CD4-positive, alpha-beta T cell treated with Interleukin-15 for 4 hours (primary cell): ENCODE results near the gene ASCC3.
"Not testable (repeated sequence)": the region's sequence is repeated elsewhere in the genome, so short reads cannot be mapped to it uniquely, and the experiment has no call there.

Source experiments
- DNase-seq: peaks from one replicate; pipeline ENCODE4 v3.0.0-alpha.2; 2020; ENCODE audit warnings: low spot score

ASCC3 gene

DNA sequence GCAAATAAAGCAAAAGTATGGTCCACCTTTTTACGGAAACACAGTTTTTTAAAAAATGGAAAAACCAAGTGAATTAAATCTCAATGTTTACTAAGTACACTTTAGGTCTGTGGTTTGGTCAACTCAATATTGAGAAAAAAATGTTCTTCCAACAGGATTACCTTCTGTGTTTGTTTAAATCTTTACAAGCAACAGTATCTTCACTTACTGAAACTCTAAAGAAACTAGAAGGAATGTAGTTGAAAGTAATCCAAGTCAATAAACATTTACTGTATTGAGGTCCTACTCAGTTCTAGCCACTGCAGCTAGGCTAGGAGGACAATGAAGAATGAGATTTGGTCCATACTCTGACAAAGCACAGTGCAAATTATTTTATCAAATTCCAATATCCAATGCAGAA, 80.1 kb downstream of the ASCC3 start:
- DNase-seq: no peak

DNA sequence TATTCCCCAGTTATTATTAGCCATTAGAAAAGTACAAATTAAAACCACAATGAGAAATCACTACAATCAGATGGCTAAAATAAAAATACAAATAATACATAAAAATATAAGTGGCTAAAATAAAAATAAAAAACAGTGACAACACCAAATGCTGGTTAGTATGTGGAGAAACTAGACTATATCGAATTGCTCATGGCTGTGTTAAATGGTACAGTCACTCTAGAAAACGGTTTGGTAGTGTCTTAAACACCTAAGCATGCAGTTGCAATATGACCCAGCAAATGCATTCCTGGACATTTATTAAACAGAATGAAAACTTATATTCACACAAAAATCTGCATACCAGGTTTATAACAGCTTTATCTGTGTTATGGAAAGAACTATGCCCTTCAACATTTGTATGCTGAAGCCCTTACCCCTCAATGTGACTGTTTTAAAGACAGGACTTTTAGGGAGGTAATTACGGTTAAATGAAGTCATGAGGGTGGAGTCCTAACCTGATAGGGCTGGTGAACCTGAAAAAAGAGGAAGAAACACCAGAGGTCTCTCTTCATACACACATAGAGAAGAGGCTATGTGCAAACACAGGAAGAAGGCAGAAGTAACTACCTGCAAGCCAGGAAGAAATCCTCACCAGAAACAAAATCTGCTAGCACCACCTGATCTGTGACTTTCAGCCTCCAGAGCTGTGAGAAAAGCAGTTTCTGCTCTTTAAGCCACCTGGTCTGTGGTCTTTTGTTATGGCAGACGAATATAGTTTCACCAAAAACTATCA, 84.9 kb downstream of the ASCC3 start:
- no peak for DNase-seq

DNA sequence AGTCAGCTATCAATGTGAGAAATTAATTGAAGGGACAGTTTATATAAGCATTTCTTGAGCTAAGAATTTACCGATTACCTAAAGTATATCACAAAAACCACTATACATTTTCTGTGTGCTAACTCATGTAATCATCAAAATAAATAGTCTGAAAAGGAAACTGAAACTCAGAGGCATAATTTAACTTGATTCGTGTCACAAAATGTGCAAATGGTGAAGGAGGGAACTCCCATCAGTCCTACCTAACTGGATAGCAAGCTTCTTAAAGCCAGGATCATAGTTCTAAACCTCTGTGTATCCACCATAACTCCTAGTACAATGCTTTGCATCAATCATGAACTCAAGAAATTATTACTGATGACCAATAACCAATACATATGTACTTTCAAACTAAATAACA, 91.0 kb downstream of the ASCC3 start:
- DNase-seq: no peak

DNA sequence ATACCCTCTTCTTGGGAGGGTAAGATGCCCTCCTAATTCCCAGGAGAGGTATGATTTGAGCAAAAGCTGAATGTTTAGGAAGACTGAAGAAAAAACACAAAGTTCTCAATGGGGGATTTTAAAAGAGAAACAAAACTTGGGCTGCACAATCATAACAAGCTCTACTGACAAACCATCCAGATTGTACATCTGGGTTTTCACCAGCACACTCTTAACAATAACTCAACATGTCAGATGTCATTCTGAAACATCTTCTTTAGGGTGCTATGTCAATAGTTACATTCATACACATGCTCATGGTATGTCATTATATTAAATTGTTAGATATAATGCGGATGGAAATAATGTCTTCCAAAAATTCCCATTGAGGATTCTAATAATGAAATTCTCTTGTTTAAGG, 95.1 kb downstream of the ASCC3 start:
- no peak for DNase-seq

DNA sequence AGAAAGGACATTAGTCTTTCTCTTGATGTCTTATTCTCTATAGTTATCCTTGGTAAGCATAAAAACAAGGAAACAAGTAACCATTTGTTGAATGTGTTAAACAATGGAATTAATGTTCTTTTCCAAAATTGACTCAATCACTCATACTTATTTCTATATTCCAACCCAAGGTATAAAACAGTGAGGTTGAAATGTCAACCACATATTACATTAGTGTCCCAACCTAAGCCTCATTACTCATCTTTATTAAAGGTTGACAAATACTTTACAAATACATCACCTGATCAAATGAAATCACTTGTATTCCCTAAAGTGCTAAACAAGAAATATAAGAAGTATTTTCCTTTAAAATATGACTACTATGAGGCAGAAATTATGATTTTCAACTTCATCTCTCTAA, 100.5 kb downstream of the ASCC3 start:
- no peak for DNase-seq

DNA sequence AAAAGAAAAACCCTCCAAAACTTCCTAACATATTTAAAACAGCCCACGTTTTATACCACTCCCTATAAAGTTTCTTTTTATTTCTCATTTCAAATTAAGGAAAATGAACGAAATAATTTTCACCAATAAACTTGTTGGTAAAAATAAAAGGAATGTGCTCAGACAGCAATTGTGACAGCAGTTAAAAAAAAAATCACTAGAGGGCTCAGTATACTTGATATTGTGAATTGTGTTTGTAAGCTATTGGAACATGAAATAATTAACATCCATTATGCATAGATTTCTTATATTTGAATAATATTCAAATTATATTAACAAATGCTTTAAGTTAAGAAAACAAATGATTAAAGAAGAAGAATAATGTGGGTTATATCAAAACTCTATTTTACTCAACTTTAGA, 105.5 kb downstream of the ASCC3 start:
- no peak for DNase-seq

DNA sequence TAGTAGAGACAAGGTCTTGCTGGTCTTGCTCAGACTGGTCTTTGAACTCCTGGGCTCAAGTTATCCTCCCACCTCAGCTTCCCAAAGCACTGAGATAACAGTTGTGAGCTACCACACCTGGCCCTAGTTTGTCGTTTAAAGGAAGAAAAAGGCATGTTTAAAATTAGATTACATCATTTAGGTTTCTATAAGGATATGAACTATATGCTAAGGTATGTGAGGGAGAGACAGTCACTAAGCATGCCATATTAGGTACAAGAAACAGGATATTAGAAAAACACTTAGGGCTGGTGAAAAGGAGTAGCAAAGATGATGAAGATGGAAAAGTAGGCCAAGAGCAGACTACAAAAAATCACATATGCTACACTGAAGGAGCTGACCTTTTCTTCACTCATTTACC, 106.4 kb downstream of the ASCC3 start:
- DNase-seq: no peak

DNA sequence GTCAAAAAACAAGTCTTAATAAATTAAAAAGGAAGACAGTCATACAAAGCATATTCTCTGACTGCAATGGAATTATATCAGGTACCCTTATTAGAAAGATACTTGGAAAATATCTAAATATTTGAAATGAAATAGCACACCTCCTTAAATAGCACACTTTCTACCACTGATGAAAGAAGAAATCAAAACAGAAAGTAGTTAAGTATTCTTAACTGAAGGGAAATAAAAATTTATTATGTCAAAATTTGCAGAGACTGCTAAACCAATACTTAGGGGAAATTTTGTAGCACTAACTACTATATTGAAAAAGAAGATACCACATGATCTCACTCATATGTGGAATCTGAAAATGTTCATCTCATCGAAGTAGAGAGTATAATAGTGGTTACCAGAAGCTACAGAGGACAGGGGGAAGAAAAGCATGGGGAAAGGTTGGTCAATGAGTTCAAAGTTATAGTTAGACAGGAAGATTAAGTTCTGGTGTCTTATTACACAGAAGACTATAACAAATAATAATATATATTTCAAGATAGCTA, 112.2 kb downstream of the ASCC3 start:
- no peak for DNase-seq

DNA sequence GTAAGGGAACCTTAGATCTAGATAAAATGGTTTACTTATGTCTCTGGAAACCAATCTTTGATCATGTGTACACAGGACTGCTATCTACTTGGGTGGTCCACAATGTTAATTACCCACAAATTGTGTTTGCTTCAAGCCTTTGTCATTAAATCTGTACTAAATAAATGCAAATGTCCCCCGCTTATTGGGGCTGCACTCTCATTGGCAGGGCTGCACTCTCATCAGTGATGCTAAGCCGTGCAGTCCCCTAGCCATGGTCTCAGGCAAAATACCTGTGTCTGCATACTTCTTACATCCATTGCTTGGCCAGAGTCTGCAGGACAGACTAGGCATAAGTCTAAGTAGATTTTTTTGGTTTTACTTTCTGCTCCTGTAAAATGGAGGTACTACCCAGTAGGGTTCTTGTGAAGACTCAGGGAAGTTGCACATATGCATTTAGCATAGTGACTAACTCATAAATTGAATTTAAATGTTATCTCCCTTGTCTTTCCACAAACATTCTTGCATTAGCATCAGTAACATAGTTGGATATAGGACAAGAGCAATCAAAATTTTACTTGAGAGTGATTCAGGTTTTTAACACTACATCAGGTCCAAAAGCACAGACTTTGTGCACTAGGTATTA, 117.4 kb downstream of the ASCC3 start:
- no peak for DNase-seq

DNA sequence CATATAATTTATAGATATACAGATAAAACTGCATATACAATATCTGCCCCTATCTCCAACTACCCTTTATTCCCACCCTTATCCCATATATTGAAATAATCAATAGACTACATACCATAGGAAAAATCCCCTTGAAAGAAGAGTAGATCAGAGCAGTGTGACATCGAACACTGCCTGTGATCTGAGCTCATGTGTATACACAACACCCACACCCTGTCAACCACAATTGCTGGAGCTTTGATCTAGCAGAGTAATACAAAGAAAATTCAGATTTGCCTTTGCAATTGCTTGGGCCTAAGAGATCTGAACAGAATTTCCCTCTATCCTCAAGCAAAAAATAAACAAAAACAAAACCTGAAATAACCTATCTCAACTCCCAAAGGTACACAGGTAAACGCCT, 119.3 kb downstream of the ASCC3 start:
- DNase-seq: no peak

DNA sequence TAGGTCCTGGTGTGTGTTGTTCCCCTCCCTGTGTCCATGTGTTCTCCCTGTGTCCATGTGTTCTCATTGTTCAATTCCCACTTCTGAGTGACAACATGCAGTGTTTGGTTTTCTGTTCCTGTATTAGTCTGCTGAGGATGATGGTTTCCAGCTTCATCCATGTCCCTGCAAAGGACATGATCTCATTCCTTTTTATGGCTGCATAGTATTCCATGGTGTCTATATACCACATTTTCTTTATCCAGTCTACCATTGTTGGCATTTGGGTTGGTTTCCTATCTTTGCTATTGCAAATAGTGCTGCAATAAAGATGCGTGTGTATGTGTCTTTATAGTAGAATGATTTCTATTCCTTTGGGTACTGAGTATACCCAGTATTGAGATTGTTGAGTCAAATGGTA, 122.7 kb downstream of the ASCC3 start:
- not testable (repeated sequence) for DNase-seq

DNA sequence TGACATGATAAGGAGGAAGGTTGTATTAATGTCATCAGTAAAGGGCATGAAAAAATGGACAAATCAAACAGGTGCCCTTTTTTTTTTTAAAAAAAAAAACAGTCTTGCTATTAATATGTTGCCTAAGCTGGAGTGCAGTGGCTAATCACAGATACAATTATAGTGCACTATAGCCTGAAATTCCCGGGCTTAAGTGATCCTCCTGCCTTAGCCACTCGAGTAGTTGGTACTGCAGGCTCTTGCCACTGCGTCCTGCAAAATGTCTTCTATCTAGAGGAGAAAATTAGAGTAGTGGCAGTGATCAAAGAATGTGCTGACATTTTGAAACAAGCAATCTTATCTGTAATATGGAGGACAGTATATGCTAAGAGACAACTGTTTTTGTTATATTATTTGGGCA, 127.7 kb downstream of the ASCC3 start:
- DNase-seq: no peak

DNA sequence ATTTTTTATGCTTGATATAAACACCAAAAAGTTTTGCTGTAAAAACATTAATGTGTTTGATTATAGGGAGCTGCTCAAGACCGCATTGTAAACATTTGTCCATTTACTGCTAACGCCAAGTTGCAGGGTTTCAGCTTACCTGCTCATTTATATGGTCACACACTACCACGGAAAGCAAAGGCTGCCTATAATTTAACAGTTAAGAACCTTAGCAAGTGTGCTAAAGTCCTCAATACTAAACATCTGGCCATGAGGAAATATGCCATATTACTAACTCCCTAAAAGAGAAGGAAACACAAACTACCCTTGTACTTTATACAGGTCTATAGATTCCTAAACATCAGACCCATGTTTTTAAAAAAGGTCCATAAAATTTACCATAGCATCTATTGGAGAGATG, 129.5 kb downstream of the ASCC3 start:
- DNase-seq: no peak

DNA sequence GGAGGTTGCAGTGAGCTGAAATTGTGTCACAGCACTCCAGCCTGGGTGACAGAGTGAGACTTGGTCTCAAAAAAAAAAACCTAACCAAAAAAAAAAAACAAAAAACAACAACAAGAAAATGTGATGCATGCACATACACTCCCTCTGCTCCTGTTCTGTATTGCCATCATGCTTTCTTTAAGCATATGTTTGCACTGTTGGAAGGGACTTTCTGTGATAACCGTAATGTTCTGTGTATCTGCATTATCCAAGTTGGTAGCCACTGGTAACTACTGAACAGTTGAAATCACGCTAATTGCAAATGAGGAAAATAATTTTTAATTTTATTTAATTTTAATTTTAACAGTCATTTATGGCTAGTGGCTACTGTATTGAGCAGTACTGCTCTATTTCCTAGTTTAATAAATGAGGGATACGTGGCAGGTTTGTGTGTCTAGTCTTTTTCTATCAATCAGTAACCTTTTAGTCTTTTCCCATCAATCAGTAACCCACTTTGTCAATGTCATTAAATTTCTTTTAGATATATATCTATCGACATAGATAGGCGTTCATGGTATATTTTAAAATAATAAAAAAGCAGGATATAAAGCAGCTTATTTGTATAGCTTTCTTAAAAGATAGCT, 135.6 kb downstream of the ASCC3 start:
- no peak for DNase-seq

DNA sequence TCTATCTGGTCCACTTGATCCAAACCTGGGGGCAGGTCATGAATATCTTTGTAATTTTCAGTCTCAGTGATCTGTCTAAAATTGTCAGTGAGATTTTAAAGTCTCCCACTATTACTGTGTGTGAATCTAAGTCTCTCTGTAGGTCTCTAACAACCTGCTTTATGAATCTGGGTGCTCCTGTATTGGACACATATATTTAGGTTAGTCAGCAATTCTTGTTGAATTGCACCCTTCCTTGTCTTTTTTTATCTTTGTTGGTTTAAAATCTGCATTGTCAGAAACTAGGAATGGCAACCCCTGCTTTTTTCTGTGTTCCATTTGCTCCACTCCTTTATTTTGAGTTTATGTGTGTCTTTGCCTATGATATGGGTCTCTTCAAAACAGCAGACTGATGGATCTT, 140.7 kb downstream of the ASCC3 start:
- DNase-seq: no peak

DNA sequence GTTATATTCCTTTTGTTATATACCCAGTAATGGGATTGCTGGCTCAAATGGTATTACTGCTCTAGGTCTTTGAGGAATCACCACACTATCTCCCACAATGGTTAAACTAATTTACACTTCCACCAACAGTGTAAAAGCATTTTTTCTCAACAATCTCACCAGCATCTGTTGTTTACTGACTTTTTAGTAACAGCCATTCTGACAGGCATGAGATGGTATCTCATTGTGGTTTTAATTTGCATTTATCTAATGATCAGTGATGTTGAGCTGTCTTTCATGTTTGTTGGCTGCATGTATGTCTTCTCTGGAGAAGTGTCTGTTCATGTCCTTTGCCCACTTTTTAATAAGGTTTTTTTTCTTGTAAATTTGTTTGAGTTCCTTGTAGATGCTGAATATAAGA, 143.4 kb downstream of the ASCC3 start:
- not testable (repeated sequence) for DNase-seq

DNA sequence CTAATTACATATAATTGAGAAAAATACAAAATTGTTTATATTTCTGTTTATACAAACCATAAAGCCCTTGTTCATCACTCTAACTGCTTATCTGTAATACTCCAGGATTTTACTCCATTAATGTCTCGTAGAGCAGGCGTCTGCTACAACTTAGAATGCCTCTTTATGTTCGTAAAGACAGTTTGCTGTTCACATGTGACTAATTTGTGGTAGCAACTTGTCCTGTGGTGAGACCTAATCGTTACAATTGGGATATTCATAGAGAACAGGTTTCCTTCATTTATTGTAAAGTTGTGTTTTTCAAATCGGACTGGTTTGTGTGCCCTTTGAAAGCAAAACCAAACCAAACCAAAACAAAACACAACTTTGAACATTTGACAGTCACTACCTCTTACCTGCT, 149.7 kb downstream of the ASCC3 start:
- no peak for DNase-seq

DNA sequence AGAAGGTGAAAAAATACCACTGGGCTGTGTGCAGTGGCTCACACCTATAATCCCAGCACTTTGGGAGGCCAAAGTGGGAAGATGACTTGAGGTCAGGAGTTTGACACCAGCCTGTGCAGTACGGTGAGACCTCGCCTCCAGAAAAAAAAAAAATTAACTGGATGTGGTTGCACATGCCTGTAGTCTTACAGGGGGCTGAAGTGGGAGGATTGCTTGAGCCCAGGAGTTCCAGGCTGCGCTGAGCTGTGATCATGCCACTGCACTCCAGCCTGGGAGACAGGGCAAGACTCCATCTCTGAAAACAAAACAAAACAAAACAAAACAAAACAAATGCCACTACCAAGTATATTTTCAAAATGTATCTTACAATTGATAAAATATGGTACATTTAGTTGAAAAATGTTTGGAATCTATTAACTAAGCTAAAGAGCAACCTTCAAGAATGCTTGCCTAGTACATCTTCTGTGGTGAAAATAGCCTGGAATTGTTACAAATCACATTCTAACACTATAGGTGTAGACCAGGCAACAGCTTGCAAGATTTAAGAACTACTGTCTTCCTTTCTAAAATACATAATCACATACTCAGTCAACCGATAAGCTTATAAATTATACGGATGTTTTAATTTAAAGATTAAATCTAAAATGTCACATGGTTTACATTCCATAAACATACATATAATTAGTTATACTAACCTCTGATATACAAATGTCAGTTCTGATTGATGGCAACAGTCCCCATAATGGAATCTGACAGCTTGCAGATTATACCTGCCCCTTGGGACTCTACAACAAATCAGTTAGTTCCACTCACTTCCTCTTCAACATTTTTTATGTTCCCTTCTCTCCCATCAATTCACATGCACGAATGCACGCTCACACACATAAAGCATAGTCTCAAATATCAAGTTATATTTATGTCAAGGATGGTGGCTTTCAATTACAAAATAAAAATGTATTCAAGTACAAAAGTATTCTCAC, 150.8 kb downstream of the ASCC3 start:
- DNase-seq: no peak

DNA sequence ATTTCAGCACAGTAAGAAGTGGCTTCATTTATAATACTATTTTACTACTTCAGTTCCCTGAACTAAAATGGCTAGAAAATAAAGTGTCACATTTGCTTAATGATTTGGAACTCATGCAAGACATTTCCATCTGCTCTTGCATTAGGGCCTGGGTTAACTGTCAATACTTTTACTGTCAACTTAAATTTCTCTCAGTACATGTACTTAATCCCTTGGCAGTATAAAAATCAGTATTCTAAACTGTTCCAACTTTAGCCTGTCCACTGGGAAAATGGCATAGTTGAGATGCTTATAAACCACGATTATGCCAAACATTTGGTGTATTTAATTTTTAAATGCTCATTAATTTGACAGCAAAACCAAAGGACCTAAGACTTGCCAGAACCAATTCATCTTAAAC, 154.5 kb downstream of the ASCC3 start:
- no peak for DNase-seq

DNA sequence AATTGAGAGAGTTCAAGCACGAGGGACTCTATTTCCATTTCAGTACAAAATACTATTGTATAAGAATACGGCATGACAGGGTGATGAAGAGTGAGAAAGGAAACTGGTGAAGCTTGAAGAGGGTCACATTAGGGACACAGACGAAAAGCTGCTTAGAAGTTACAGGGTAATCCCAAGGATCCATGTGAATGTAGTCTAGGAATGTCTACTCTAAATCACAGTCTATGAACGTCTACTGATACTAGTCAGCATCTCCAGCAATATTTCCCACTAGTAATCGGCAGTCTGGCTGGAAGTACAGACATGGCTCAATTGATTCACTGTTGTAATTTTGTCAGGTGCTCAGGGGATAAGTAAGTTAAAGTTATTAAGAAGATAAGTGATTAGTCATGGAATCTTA, 156.4 kb downstream of the ASCC3 start:
- DNase-seq: no peak

DNA sequence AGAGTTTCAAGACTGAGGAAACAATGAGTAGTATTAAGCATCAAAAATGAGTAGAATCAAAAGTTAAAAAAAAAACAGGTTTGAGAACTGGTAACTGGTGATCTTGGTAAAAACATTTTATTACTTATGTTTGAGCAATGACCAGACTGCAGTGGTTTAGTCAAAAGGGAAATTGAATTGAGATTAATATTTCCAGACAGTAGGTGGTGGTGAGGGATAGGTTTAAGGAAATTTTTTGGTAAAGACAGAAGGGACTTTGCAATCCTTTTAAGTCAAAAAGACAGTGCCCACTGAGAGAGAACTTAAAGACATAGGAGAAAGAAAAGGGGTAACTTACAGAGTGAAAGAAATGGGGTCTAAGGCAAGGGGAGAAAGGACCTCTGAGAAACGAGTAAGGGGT, 156.9 kb downstream of the ASCC3 start:
- no peak for DNase-seq

DNA sequence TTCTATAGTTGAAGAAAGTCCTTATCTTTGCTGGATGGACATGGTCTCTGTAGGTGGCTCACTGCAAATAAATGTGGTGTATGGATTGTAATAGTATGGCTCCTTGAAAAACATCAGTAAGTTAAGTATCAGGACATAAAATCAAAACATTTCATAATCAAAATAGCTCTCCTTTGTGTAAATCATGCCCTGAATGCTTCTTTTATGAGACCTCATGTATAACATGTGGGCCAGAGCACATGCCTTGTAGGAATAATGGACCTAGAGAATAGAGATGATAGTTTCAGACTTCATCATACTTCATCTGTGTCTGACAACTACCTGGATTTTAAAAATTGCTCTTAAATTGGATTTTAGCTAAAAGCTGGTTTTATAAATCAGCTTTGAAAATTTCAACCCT, 159.9 kb downstream of the ASCC3 start:
- DNase-seq: no peak
